DOHH2 (cell line): Measurements from ENCODE around the gene MTG1.

ENCODE experiments used
- CTCF ChIP-seq: fragments of 200-600 bp; sonication (generic); IDR thresholded peaks from one replicate; pipeline ENCODE4 v1.5.1; 2014; ENCODE audit warnings: antibody characterized with exemption, mild to moderate bottlenecking, low read depth, low read length; ENCODE audit not compliant: poor library complexity, severe bottlenecking
- EZH2phosphoT487 ChIP-seq: fragments of 200-600 bp; sonication (generic); IDR thresholded peaks from 2 replicates; pipeline ENCODE4 v1.6.1; 2017; ENCODE audit warnings: borderline replicate concordance, mild to moderate bottlenecking, antibody characterized with exemption, low read length, moderate library complexity, mixed read lengths

- TF ChIP-seq CTCF (no peak), EZH2phosphoT487 (no peak)
These were observed 59.7 kb downstream of the MTG1 start, which contains the start of gene SCART1 for GRCh38 chr10:133453516-133454203.
